Measurements from ENCODE around the gene SMIM30.

SMIM30 gene

GRCh38 chr7:113094517-113095249, 23.7 kb downstream of the SMIM30 start:
- no peak for TF ChIP-seq CTCF (IDR thresholded peaks at IDR 0.05)

- TF ChIP-seq CTCF (IDR thresholded peaks at IDR 0.05), result no peak
Measured at GRCh38 chr7:113093561-113093960, 24.8 kb downstream of the SMIM30 start.

GRCh38 chr7:113092762-113093161, 25.6 kb downstream of the SMIM30 start:
- TF ChIP-seq CTCF (IDR thresholded peaks at IDR 0.05), result no peak

- no peak for TF ChIP-seq CTCF (IDR thresholded peaks at IDR 0.05)
Measured at GRCh38 chr7:113087071-113087998, 31.0 kb downstream of the SMIM30 start.

- TF ChIP-seq CTCF (IDR thresholded peaks at IDR 0.05), result no peak
Measured at GRCh38 chr7:113086431-113086888, 31.9 kb downstream of the SMIM30 start, which contains the start of gene GPR85. Gene GPR85 (minus strand): TSS chr7:113086827. CDS start chr7:113084721, 2,106 bp downstream.

GRCh38 chr7:113085781-113086390, 32.5 kb downstream of the SMIM30 start:
- TF ChIP-seq CTCF (IDR thresholded peaks at IDR 0.05), result no peak

- TF ChIP-seq CTCF (IDR thresholded peaks at IDR 0.05), result no peak
Measured at GRCh38 chr7:113084496-113085172, 33.7 kb downstream of the SMIM30 start.
